LNCaP clone FGC (cell line): Measurements from ENCODE around the gene RAB29.
"Not testable (repeated sequence)": the region's sequence is repeated elsewhere in the genome, so short reads cannot be mapped to it uniquely, and the experiment has no call there.

Source experiments
- DNase-seq: peaks from one replicate; pipeline ENCODE4 v3.0.0-alpha.2; 2011; ENCODE audit warnings: low read depth
- H3K4me3 ChIP-seq: 2 replicates; pipeline ENCODE4 v1.5.1; 2011; ENCODE audit warnings: mild to moderate bottlenecking, low read depth, low read length, control low read depth
- TF ChIP-seq, protein P1 (sequence below): IDR thresholded peaks from 2 replicates; pipeline ENCODE4 v1.5.1; 2012; ENCODE audit warnings: mild to moderate bottlenecking; ENCODE audit not compliant: control insufficient read depth, insufficient read depth; ENCODE audit errors: extremely low read depth

The RAB29 gene

DNA sequence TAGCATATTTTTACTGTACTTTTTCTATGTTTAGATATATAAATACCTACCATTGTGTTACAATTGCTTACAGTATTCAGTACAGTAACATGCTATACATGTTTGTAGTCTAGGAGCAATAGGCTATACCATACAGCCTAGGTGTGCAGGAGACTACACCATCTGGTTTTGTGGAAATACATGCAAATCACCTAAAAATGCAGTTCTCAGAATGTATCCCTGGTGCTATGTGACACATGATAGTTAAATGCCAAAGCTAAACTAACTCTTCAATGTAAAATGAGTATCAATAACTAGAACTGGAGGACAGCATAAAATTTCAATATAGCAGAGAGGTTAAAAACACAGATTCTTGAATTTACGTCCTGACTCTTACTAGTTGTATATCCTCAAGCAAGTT lies 40.1 kb downstream of the RAB29 start:
- no peak overlapping the region for H3K4me3 ChIP-seq
- TF ChIP-seq, protein P1, sequence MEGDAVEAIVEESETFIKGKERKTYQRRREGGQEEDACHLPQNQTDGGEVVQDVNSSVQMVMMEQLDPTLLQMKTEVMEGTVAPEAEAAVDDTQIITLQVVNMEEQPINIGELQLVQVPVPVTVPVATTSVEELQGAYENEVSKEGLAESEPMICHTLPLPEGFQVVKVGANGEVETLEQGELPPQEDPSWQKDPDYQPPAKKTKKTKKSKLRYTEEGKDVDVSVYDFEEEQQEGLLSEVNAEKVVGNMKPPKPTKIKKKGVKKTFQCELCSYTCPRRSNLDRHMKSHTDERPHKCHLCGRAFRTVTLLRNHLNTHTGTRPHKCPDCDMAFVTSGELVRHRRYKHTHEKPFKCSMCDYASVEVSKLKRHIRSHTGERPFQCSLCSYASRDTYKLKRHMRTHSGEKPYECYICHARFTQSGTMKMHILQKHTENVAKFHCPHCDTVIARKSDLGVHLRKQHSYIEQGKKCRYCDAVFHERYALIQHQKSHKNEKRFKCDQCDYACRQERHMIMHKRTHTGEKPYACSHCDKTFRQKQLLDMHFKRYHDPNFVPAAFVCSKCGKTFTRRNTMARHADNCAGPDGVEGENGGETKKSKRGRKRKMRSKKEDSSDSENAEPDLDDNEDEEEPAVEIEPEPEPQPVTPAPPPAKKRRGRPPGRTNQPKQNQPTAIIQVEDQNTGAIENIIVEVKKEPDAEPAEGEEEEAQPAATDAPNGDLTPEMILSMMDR: no peak
- no peak for DNase-seq

DNA sequence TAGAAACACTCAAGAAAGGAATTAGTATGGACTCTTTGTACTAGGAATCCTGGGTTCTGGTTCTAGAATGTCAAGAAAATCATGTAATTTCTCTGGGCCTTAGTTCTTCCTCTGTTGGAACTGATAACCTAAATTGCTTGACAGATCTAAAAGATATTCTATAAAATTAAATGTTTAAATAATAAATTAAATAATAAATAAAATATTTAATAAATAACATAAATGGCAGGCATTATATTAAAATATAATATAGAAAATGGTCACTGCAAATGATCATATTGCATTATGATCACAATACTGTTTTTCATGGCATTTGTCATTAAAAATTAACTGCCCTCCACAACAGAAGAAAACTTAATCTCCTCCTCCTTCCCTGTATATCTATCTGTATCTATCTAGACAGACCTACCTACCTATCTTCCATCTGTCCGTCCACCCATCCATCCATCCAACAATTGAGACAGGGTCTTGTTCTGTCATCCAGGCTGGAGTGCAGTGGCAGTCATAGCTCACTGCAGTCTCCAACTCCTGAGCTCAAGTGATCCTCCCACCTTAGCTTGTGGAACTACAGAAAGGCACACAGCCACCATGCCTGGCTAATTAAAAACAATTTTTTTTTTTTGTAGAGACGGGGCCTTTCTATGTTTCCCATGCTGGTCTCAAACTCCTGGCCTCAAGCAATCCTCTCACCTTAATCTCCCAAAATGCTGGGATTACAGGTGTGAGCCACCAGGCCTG lies 41.7 kb downstream of the RAB29 start:
- no peak for DNase-seq
- H3K4me3 ChIP-seq: no peak overlapping the region
- TF ChIP-seq, protein P1: no peak

DNA sequence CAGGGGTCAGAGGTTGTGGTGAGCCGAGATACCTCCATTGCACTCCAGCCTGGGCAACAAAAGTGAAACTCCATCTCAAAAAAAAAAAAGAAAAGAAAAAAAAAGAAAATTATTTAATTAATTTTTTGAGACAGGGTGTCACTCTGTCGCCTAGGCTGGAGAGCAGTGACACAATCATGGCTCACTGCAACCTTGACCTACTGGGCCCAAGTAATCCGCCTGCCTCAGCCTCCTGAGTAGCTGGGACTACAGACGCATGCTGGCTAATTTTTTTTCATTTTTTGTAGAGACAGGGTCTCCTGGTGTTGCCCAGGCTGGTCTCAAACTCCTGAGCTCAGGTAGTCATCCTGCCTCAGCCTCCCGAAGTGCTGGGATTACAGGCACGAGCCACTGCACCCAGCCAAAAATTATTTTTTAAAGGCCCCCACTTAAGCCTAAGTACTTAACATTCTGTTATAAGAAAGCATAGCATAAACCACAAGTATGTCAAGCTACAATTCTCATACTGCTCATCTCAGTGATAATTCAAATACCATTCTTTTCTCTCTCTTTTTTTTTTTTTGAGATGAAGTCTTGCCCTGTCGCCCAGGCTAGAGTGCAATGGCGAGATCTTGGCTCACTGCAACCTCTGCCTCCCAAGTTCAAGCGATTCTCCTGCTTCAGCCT lies 45.2 kb downstream of the RAB29 start:
- no peak overlapping the region for H3K4me3 ChIP-seq
- no peak for DNase-seq
- TF ChIP-seq, protein P1: no peak

DNA sequence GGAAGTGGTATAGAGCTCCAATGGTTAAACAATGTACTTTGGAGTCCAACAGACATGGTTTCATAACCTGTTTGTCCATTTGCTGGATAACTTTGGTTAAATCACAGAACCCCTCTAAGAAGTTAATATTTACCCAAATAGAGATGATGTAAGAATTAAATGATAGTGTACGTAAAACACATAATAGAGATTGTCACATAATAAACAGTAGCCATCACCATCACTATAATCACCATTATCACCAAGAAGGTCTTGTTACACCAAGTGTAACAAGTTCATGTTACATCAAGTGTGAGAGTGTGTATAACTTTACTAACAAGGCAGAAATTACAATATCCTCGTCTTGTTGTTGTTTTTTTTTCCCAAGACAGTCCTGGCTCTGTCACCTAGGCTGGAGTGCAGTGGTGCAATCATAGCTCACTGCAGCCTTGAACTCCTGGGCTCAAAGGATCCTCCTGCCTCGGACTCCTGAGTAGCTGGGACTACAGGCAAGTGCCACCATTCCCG lies 48.6 kb downstream of the RAB29 start:
- TF ChIP-seq, protein P1: no peak
- no peak for DNase-seq

DNA sequence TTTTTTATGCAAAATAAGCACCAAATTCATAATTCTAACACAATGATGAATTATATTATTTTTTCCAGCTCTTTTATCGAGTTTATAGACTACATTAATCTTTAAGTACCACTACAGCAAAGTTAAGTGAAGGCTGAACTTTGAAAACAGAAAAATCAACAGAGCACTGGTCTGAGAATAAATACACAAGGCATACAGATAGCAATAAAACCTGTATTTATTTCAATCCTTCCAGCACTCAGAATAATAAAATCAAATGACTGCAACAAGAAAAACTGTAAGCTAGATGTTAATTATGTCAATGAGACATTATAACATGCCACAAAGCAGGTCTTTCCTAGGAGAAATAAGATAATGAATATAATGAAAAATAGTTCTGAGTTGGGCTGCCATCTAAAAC lies 49.8 kb downstream of the RAB29 start:
- TF ChIP-seq, protein P1: no peak
- no peak for DNase-seq
- H3K4me3 ChIP-seq: no peak overlapping the region

More for the DNA sequence above, 48.6 kb downstream of the RAB29 start:
- H3K4me3 ChIP-seq: no peak overlapping the region

DNA sequence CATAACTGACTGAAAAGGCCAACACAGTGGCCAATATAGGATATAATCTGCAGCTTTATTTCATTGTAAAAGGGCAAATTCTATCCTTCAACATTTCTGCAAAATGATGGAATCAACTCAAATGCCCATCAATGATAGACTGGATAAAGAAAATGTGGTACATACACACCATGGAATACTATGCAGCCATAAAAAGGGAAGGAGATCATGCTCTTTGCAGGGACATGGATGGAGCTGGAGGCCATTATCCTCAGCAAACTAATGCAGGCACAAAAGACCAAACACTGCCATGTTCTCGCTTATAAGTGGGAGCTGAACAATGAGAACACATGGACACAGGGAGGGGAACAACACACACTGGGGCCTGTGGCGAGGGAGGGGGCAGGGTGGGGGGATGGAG lies 54.5 kb downstream of the RAB29 start:
- H3K4me3 ChIP-seq, DNase-seq: not testable (repeated sequence)

DNA sequence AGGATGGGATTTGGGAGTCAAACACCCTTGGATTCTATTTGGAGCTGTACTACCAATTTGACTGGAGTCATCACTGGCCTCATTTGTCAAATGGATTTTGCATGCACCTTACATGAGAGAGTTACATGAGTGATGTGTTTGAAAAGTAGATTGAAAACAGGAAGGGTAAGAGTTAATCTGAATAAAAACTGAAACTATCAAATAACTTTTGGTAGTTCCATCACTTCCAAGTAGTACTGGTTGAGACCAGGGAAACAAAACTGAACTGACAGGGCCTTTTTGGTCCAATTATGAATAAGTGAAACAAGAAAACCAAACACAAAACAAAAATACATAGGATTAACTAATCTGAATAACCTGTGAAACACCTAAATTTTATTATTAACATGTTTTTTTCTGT lies 55.5 kb downstream of the RAB29 start:
- no peak for DNase-seq
- no peak overlapping the region for H3K4me3 ChIP-seq
- TF ChIP-seq, protein P1: no peak
